SW480 (cell line): Measurements from ENCODE around the gene MKLN1.
A peak's percentile ranks its signal among the peaks of the same experiment; 100 is the strongest.
"Not testable (repeated sequence)": the region's sequence is repeated elsewhere in the genome, so short reads cannot be mapped to it uniquely, and the experiment has no call there.

Source experiments
- DNase-seq: peaks from one replicate; pipeline ENCODE4 v3.0.0-alpha.2; 2016; ENCODE audit warnings: low spot score

The MKLN1 gene

GRCh38 chr7:131501930-131502685 is 174.4 kb downstream of the MKLN1 start:
- DNase-seq = no peak

- DNase-seq = no peak
These were observed 175.3 kb downstream of the MKLN1 start for GRCh38 chr7:131502810-131503508.

- DNase-seq = no peak
These were observed 176.0 kb downstream of the MKLN1 start for GRCh38 chr7:131503639-131504038.

- DNase-seq = no peak
These were observed 176.7 kb downstream of the MKLN1 start for GRCh38 chr7:131504157-131504899.

- not testable (repeated sequence) for DNase-seq
These were observed 177.5 kb downstream of the MKLN1 start for GRCh38 chr7:131505037-131505620.

GRCh38 chr7:131505636-131506557 is 178.2 kb downstream of the MKLN1 start:
- DNase-seq = no peak

- DNase-seq = no peak
These were observed 178.9 kb downstream of the MKLN1 start for GRCh38 chr7:131506597-131506996.

GRCh38 chr7:131507592-131508331 is 180.1 kb downstream of the MKLN1 start:
- DNase-seq = peak; percentile 64

GRCh38 chr7:131508754-131509486 is 181.2 kb downstream of the MKLN1 start:
- DNase-seq = no peak

GRCh38 chr7:131509781-131510180 is 182.1 kb downstream of the MKLN1 start:
- no peak for DNase-seq

- no peak for DNase-seq
These were observed 183.4 kb downstream of the MKLN1 start for GRCh38 chr7:131511071-131511470.

GRCh38 chr7:131511774-131512535 is 184.3 kb downstream of the MKLN1 start:
- no peak for DNase-seq

- DNase-seq = peak; percentile 85
These were observed 185.8 kb downstream of the MKLN1 start for GRCh38 chr7:131513245-131514061.

GRCh38 chr7:131515471-131515870 is 187.8 kb downstream of the MKLN1 start:
- DNase-seq = not testable (repeated sequence)

GRCh38 chr7:131517218-131517923 is 189.7 kb downstream of the MKLN1 start:
- DNase-seq = no peak

GRCh38 chr7:131518626-131519025 is 190.9 kb downstream of the MKLN1 start:
- DNase-seq = no peak

GRCh38 chr7:131521651-131522163 is 194.0 kb downstream of the MKLN1 start:
- DNase-seq = peak; percentile 73
